ENCODE data around the gene TMEM131L.
A peak's percentile ranks its signal among the peaks of the same experiment; 100 is the strongest.

Gene TMEM131L

DNA sequence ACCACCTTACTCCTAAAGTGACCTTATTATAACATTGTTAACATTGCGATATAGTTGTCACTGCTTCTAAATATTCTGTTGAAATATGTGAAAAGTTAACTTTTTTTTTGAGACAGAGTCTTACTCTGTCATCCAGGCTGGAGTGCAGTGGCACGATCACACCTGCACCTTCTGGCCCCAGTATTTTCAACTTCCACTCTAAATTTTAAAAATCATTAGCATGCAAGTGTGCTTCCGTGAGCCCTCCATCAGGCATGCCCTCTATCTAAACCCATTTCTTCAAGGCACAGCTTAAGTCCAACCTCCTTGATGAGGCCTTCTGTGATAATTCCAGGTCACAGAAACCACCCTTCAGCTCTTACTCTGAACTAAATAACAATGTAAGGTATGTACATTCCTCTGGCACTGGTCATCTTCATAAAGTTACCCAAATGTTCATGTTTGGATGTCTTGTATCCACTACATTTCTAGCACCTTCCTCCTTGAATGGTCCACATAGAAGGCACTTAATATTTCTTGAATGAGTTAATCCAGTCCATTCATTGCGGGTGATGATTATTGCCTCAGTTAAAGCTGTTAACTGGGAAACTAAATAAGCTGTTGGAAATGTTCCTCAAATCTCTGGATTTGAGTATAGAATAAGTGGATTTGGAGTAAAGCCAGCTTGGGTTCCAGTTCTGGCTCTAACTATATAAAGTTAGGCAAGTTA lies 38.6 kb upstream of the TMEM131L start:
- Histone ChIP-seq H3K4me1 (ENCODE audit: insufficient read depth, low read length, poor library complexity, severe bottlenecking) (peaks cover 56% of the 10 kb centered on the region), H3K79me2 (ENCODE audit: insufficient read depth, low read length) (peaks cover 7% of the 10 kb centered on the region; the same call in 1 of the 2 replicates), H4K20me1 (ENCODE audit: insufficient read depth, low read length, poor library complexity, severe bottlenecking) (no peaks in the 10 kb centered on the region), H3K4me2 (ENCODE audit: low read depth, low read length, poor library complexity, severe bottlenecking) (peak overlapping the region; percentile 64), H2AFZ (ENCODE audit: low read length) (no peak overlapping the region), H3K27me3 (ENCODE audit: insufficient read depth, low read length, poor library complexity, severe bottlenecking) (no peaks in the 10 kb centered on the region), H3F3A (ENCODE audit: low read depth) (peaks cover 9% of the 10 kb centered on the region; the same call in 1 of the 2 replicates), H3K9me2 (replicated peaks; ENCODE audit: low read depth, low read length) (no peaks in the 10 kb centered on the region), H3K36me3 (ENCODE audit: insufficient read depth, low read length) (no peaks in the 10 kb centered on the region), H3K4me3 (ENCODE audit: low read length, poor library complexity, severe bottlenecking) (no peak overlapping the region), H3K9ac (ENCODE audit: low read depth, low read length, poor library complexity, severe bottlenecking) (peak overlapping the region; percentile 7), H3K9me3 (ENCODE audit: insufficient read depth, low read depth, low read length) (no peaks in the 10 kb centered on the region)
- TF ChIP-seq, protein P1, sequence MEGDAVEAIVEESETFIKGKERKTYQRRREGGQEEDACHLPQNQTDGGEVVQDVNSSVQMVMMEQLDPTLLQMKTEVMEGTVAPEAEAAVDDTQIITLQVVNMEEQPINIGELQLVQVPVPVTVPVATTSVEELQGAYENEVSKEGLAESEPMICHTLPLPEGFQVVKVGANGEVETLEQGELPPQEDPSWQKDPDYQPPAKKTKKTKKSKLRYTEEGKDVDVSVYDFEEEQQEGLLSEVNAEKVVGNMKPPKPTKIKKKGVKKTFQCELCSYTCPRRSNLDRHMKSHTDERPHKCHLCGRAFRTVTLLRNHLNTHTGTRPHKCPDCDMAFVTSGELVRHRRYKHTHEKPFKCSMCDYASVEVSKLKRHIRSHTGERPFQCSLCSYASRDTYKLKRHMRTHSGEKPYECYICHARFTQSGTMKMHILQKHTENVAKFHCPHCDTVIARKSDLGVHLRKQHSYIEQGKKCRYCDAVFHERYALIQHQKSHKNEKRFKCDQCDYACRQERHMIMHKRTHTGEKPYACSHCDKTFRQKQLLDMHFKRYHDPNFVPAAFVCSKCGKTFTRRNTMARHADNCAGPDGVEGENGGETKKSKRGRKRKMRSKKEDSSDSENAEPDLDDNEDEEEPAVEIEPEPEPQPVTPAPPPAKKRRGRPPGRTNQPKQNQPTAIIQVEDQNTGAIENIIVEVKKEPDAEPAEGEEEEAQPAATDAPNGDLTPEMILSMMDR (conservative IDR thresholded peaks at IDR 0.05; ENCODE audit: low read length), result no peak
- no peak for TF ChIP-seq EZH2phosphoT487 (IDR thresholded peaks at IDR 0.05; ENCODE audit: borderline replicate concordance)

- Histone ChIP-seq H2AFZ (ENCODE audit: low read length) (peak overlapping the region; percentile 50; the same call in 1 of the 2 replicates), H3K4me2 (ENCODE audit: low read depth, low read length, poor library complexity, severe bottlenecking) (peak overlapping the region; percentile 70), H4K20me1 (ENCODE audit: insufficient read depth, low read length, poor library complexity, severe bottlenecking) (no peaks in the 10 kb centered on the region), H3K79me2 (ENCODE audit: insufficient read depth, low read length) (peaks cover 7% of the 10 kb centered on the region; the same call in 1 of the 2 replicates), H3K9ac (ENCODE audit: low read depth, low read length, poor library complexity, severe bottlenecking) (peak overlapping the region; percentile 62), H3K9me3 (ENCODE audit: insufficient read depth, low read depth, low read length) (no peaks in the 10 kb centered on the region), H3K36me3 (ENCODE audit: insufficient read depth, low read length) (no peaks in the 10 kb centered on the region), H3K4me1 (ENCODE audit: insufficient read depth, low read length, poor library complexity, severe bottlenecking) (peaks cover 69% of the 10 kb centered on the region), H3K27me3 (ENCODE audit: insufficient read depth, low read length, poor library complexity, severe bottlenecking) (no peaks in the 10 kb centered on the region), H3K9me2 (replicated peaks; ENCODE audit: low read depth, low read length) (no peaks in the 10 kb centered on the region), H3F3A (ENCODE audit: low read depth) (peaks cover 9% of the 10 kb centered on the region; the same call in 1 of the 2 replicates), H3K4me3 (ENCODE audit: low read length, poor library complexity, severe bottlenecking) (peak overlapping the region; percentile 51)
- no peak for TF ChIP-seq EZH2phosphoT487 (IDR thresholded peaks at IDR 0.05; ENCODE audit: borderline replicate concordance)
- TF ChIP-seq, protein P1 (conservative IDR thresholded peaks at IDR 0.05; ENCODE audit: low read length), result no peak
Observed at GRCh38 chr4:153428941-153429475, 37.2 kb upstream of the TMEM131L start.

DNA sequence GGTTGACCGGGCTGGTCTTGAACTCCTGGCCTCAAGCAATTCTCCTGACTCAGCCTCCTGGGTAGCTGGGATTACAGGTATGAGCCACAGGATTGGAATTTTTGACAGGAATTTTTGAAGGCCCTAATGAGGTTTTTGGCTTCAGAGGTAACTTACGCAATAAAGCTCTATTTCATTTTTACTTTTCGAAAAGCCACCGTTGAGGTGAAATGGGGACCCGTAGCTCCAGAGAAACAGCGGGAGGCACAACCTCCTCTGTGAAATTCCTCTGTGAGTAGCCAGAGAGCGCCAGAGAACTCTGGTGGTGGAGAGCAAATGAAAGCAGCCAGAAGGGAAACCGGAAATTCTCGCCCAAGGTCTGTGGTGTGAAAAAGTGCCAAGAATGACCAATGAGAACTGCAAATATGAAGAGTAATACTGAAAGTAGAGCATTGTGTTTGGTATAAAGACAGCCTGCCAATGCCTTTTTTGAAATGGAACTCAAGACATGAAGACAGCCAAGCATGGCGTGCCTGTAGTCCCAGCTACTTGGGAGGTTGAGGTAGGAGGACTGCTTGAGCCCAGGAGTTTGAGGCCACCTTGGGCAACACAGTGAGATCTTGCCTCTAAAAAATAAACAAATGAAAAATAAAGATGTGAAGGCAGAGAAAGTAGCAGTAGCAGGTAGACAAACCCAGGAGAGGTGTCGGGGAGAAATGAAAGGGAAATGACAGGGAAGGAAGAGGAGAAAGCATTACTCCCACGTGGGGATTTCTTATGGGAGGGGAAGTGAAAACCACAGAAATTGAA lies 33.0 kb upstream of the TMEM131L start:
- peaks cover 12% of the 10 kb centered on the region; the same call in 1 of the 2 replicates for H3K79me2 ChIP-seq (ENCODE audit: insufficient read depth, low read length)
- peak overlapping the region; percentile 61 for H3K4me2 ChIP-seq (ENCODE audit: low read depth, low read length, poor library complexity, severe bottlenecking)
- H3K9me3 ChIP-seq (ENCODE audit: insufficient read depth, low read depth, low read length), result no peaks in the 10 kb centered on the region
- no peaks in the 10 kb centered on the region for H3K9me2 ChIP-seq (replicated peaks; ENCODE audit: low read depth, low read length)
- no peaks in the 10 kb centered on the region for H4K20me1 ChIP-seq (ENCODE audit: insufficient read depth, low read length, poor library complexity, severe bottlenecking)
- TF ChIP-seq, protein P1 (conservative IDR thresholded peaks at IDR 0.05; ENCODE audit: low read length), result peak; percentile 76
- TF ChIP-seq EZH2phosphoT487 (IDR thresholded peaks at IDR 0.05; ENCODE audit: borderline replicate concordance), result no peak
- peak overlapping the region; percentile 15 for H3K4me3 ChIP-seq (ENCODE audit: low read length, poor library complexity, severe bottlenecking)
- H3F3A ChIP-seq (ENCODE audit: low read depth), result no peaks in the 10 kb centered on the region
- H3K9ac ChIP-seq (ENCODE audit: low read depth, low read length, poor library complexity, severe bottlenecking), result peak overlapping the region; percentile 58
- H3K36me3 ChIP-seq (ENCODE audit: insufficient read depth, low read length), result no peaks in the 10 kb centered on the region
- H3K4me1 ChIP-seq (ENCODE audit: insufficient read depth, low read length, poor library complexity, severe bottlenecking), result peaks cover 52% of the 10 kb centered on the region
- H2AFZ ChIP-seq (ENCODE audit: low read length), result 0 out of 2 replicates have a peak overlapping the region, but pooled peaks have one; percentile 44
- no peaks in the 10 kb centered on the region for H3K27me3 ChIP-seq (ENCODE audit: insufficient read depth, low read length, poor library complexity, severe bottlenecking)
